GM12891 (cell line): ENCODE results near the gene PPP2R2B.

Experiments used
- DNase-seq: peaks from one replicate; pipeline ENCODE4 v3.0.0; 2011; ENCODE audit warnings: low spot score; ENCODE audit not compliant: insufficient read length
- FAIRE-seq: peaks from 2 replicates; lab custom pipeline; 2011; peaks lifted over from hg19 to GRCh38; lab: Jason Lieb, UNC
- PAX5 ChIP-seq: IDR thresholded peaks from 2 replicates; pipeline ENCODE4 v1.6.1; 2011; ENCODE audit warnings: low read length, moderate library complexity, mild to moderate bottlenecking; ENCODE audit not compliant: insufficient read depth, severe bottlenecking
- POLR2A ChIP-seq: IDR thresholded peaks from 2 replicates; pipeline ENCODE4 v1.6.1; 2011; ENCODE audit warnings: low read depth, low read length, control low read depth
- POLR2AphosphoS5 ChIP-seq: IDR thresholded peaks from 2 replicates; pipeline ENCODE4 v1.6.1; 2011; ENCODE audit warnings: low read depth, low read length, control low read depth
- POU2F2 ChIP-seq: IDR thresholded peaks from 2 replicates; pipeline ENCODE4 v1.6.1; 2011; ENCODE audit warnings: low read depth, mild to moderate bottlenecking, control low read depth, low read length, moderate library complexity
- SPI1 ChIP-seq: IDR thresholded peaks from 2 replicates; pipeline ENCODE4 v1.6.1; 2011; ENCODE audit warnings: low read depth, low read length, control low read depth
- TAF1 ChIP-seq: IDR thresholded peaks from 2 replicates; pipeline ENCODE4 v1.6.1; 2011; ENCODE audit warnings: low read depth, low read length, control low read depth

PPP2R2B gene

DNA sequence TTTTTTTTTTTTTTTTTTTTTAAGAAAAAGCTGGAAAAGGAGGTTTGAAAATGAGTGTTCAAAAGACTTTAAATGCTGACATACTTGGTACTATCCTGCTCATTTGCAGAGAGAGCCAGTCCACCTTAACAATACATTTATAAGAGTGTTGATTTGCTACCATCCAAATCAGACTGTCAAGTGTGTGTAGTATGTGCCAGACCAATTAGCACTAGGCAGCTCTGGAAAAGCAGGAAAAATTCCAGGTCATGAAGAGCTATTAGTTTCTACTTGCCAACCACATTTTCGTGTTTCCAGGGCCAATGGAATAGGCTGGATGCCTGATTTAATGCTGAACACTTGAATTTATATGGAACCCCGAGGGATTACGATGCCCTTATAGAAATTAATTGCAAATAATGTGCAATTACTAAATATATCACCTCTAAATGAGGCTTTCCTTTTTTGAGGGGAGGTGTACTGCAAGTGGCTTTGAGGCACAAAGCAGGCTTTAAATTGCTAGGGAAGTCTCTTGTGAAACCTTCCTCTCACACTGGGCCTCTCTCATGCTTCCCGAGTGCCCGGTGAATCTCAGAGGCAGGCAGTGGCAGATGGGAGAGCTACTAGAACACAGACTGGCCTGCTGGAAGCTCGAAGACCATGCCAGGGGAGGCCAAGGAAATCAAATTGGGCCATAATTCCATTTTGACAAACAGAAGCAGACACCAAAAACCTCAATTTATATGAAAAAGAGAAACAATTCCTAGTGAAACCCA lies 178.7 kb downstream of the PPP2R2B start:
- FAIRE-seq (no peak), DNase-seq (no peak)

DNA sequence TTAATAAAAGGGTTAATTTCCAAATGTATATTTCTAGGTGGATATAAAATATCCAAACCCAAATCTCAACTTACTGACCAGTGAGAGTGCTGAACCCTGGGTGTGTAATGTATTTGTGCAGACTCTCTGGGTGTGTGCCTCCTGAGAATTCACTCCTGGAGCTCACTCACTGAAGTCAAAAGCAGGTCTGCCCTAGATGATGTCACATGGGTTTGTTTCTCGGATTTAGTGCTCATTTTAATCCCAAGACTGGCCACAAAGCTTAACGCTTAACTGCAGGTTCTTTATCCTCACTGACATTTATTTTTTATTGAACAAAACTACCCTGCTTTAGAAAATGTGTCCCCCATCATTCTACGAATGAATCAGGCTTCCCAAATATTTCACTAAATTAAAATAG lies 179.4 kb downstream of the PPP2R2B start:
- DNase-seq = no peak
- TF ChIP-seq POLR2A (no peak), TAF1 (no peak), POU2F2 (no peak), POLR2AphosphoS5 (no peak), SPI1 (no peak), PAX5 (no peak)
- no peak for FAIRE-seq

More for the DNA sequence above, 178.7 kb downstream of the PPP2R2B start:
- TF ChIP-seq SPI1 (no peak), POU2F2 (no peak), PAX5 (no peak), POLR2A (no peak), TAF1 (no peak), POLR2AphosphoS5 (no peak)

- no peak for FAIRE-seq
- no peak for DNase-seq
- TF ChIP-seq SPI1 = no peak
- TF ChIP-seq TAF1 = no peak
- TF ChIP-seq POLR2A = no peak
- TF ChIP-seq POU2F2 = no peak
- no peak for TF ChIP-seq PAX5
- no peak for TF ChIP-seq POLR2AphosphoS5
Measured at GRCh38 chr5:146698651-146699050, 179.9 kb downstream of the PPP2R2B start.

DNA sequence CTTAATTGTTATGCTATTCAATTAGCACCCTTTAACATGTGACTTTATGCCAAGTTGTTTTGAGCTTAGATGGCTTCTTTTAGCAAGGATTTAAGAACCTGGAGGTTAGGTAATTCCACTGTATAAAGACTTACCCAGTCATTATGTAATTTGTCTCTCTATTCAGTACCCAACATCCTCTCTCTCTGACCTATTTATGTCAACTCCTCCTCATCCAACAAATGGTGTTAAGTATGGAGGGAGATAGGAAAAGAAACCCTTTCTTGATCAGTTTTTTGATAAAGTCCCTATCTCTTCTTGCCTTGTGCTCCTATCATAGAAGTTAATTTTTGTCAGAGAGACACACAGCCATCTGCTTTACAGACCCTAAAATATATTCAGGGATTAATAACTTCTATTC lies 181.3 kb downstream of the PPP2R2B start:
- TF ChIP-seq SPI1 (no peak), POLR2AphosphoS5 (no peak), POLR2A (no peak), PAX5 (no peak), TAF1 (no peak), POU2F2 (no peak)
- DNase-seq (no peak), FAIRE-seq (no peak)

DNA sequence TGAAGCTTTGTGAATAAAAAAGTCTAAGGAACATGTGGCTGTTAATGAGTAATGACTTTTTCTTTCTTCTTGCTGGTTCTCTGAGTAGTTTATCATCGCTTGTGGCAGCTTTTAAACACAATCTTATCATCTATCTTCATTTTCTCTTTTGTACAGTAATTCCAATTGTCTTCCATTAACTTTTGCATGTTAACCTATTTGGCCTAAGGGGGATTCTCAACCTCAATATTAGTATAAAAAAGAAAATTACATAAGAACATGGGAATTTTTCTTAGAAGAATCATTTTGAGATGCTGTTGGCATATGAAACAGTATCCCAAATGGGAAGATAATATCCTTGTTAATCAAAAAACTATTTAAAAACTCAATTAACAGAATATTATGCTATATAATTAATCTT lies 182.9 kb downstream of the PPP2R2B start:
- no peak for TF ChIP-seq POLR2AphosphoS5
- FAIRE-seq (no peak), DNase-seq (no peak)

- FAIRE-seq (no peak), DNase-seq (no peak)
- TF ChIP-seq POLR2A (no peak), PAX5 (no peak), POLR2AphosphoS5 (no peak), POU2F2 (no peak), TAF1 (no peak), SPI1 (no peak)
Measured at GRCh38 chr5:146690880-146691355, 187.6 kb downstream of the PPP2R2B start.

DNA sequence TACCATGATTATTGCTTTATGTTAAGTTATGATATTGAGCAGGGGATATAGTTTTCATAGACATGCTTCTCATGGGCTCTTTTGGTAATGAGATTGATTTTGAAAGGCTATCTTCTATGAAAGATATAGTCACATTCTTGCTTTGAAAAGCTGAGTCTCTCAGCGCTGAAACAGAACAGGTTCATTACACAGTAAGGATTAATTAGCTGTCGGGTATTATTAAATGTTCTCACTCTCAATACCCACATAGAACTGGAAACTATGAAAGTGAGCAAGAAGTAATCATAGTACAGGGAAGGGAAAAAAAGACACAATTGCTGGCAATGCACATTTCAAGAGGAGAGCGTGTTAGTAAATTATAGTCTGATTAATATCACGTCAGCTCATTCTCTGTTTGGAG lies 190.9 kb downstream of the PPP2R2B start:
- no peak for DNase-seq
- no peak for FAIRE-seq
- TF ChIP-seq POLR2A (no peak), TAF1 (no peak), SPI1 (no peak), POU2F2 (no peak), PAX5 (no peak), POLR2AphosphoS5 (no peak)

DNA sequence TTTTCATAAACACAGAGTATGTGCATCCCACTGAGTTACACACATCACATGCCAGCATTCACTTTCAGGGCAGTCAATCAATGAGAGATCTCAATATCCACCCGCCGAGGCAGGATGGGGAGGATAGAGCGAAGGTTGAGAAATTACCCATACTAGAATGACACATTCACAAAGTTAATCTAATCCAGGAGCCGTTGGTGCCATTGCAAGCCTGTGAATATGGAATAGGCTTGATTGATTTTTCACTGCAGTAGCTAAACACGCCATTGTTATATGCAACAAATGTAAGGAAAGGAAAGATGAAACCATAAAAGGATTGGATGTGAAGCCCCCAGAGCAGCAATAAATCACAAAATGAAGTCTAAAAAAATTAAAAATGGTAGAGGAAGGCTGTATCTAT lies 194.7 kb downstream of the PPP2R2B start:
- TF ChIP-seq POU2F2 (no peak), TAF1 (no peak), POLR2A (no peak), PAX5 (no peak), POLR2AphosphoS5 (no peak)

GRCh38 chr5:146682899-146683532 lies 195.5 kb downstream of the PPP2R2B start:
- FAIRE-seq = no peak
- TF ChIP-seq TAF1 (no peak), POLR2A (no peak), PAX5 (no peak), POU2F2 (no peak), POLR2AphosphoS5 (no peak), SPI1 (no peak)
- no peak for DNase-seq

More for the DNA sequence above, 194.7 kb downstream of the PPP2R2B start:
- DNase-seq (no peak), FAIRE-seq (no peak)
